Measurements from ENCODE around the gene NTRK2.

- TF ChIP-seq POLR2AphosphoS5 (IDR thresholded peaks at IDR 0.05; ENCODE audit: low read depth, low read length) (no peak), FOXP2 (optimal IDR thresholded peaks at IDR 0.05; ENCODE audit: borderline replicate concordance, extremely low read depth, extremely low read length, insufficient read depth) (no peak), SIN3A (IDR thresholded peaks at IDR 0.05; ENCODE audit: borderline replicate concordance, insufficient read depth, low read length) (no peak)
These were observed 146.0 kb downstream of the NTRK2 start for GRCh38 chr9:84815554-84815953.

Measured in PFSK-1 (cell line).